Measurements from ENCODE around the gene PLPPR5. TPM values are rescaled to one million over a fixed set of nuclear protein-coding genes. Genes with fewer than 3 reads are reported as not detected.

The PLPPR5 gene
- total RNA-seq, 1 experiment from 2014 or later = not detected

GRCh38 chr1:98908980-98909379 is 95.7 kb downstream of the PLPPR5 start:
- Histone ChIP-seq H3K9me3 (ENCODE audit: low read depth, low read length, poor library complexity, severe bottlenecking) (no peaks in the 10 kb centered on the region), H3K27me3 (replicated peaks; ENCODE audit: insufficient read depth, low read depth, low read length, poor library complexity) (no peaks in the 10 kb centered on the region), H3K4me3 (ENCODE audit: low read depth, low read length, poor library complexity, severe bottlenecking) (no peak overlapping the region), H3K4me1 (ENCODE audit: insufficient read depth, low read length, poor library complexity, severe bottlenecking) (no peaks in the 10 kb centered on the region), H3K27ac (ENCODE audit: low read depth, low read length, poor library complexity, severe bottlenecking) (no peak overlapping the region), H3K36me3 (ENCODE audit: insufficient read depth, low read length, poor library complexity, severe bottlenecking) (no peaks in the 10 kb centered on the region)
- no peak for TF ChIP-seq CTCF (conservative IDR thresholded peaks at IDR 0.05; ENCODE audit: low read depth, low read length)
- no peak for TF ChIP-seq EZH2 (IDR thresholded peaks at IDR 0.05; ENCODE audit: borderline replicate concordance, low read depth, low read length, poor library complexity, severe bottlenecking)
- BruUV-seq (replicated peaks) = no TSS peak
- ChIA-PET CTCF (no interaction called here), POLR2A (ENCODE audit: low non-redundant PET) (no interaction called here)
- DNase-seq (ENCODE audit: low spot score) = no peak
- intact Hi-C loops (cut with micrococcal nuclease; ENCODE audit: unreplicated experiment) = no loop called here

GRCh38 chr1:98906809-98907208 is 97.9 kb downstream of the PLPPR5 start:
- no peaks in the 10 kb centered on the region for H3K4me1 ChIP-seq (ENCODE audit: insufficient read depth, low read length, poor library complexity, severe bottlenecking)
- H3K4me3 ChIP-seq (ENCODE audit: low read depth, low read length, poor library complexity, severe bottlenecking) = no peak overlapping the region
- no peaks in the 10 kb centered on the region for H3K27me3 ChIP-seq (replicated peaks; ENCODE audit: insufficient read depth, low read depth, low read length, poor library complexity)
- H3K27ac ChIP-seq (ENCODE audit: low read depth, low read length, poor library complexity, severe bottlenecking) = no peak overlapping the region
- TF ChIP-seq EZH2 (IDR thresholded peaks at IDR 0.05; ENCODE audit: borderline replicate concordance, low read depth, low read length, poor library complexity, severe bottlenecking) = no peak
- TF ChIP-seq CTCF (conservative IDR thresholded peaks at IDR 0.05; ENCODE audit: low read depth, low read length) = no peak
- H3K9me3 ChIP-seq (ENCODE audit: low read depth, low read length, poor library complexity, severe bottlenecking) = no peaks in the 10 kb centered on the region
- ChIA-PET POLR2A (ENCODE audit: low non-redundant PET) (interaction anchor here (0.7 kb wide), 1 partner anchor 9 kb away, joined by 4 read pairs; no protein-coding TSS in a partner anchor), CTCF (interaction anchor here (0.7 kb wide), 1 partner anchor 274 kb away, joined by 3 read pairs; no protein-coding TSS in a partner anchor)
- intact Hi-C loops (cut with micrococcal nuclease; ENCODE audit: unreplicated experiment) = no loop called here
- DNase-seq (ENCODE audit: low spot score) = no peak
- no TSS peak for BruUV-seq (replicated peaks)
- no peaks in the 10 kb centered on the region for H3K36me3 ChIP-seq (ENCODE audit: insufficient read depth, low read length, poor library complexity, severe bottlenecking)

- ChIA-PET POLR2A (ENCODE audit: low non-redundant PET) (interaction anchor here (0.7 kb wide), 1 partner anchor 9 kb away, joined by 4 read pairs; no protein-coding TSS in a partner anchor), CTCF (interaction anchor here (0.7 kb wide), 1 partner anchor 274 kb away, joined by 3 read pairs; no protein-coding TSS in a partner anchor)
- BruUV-seq (replicated peaks) = no TSS peak
- no peak for TF ChIP-seq EZH2 (IDR thresholded peaks at IDR 0.05; ENCODE audit: borderline replicate concordance, low read depth, low read length, poor library complexity, severe bottlenecking)
- no peak for TF ChIP-seq CTCF (conservative IDR thresholded peaks at IDR 0.05; ENCODE audit: low read depth, low read length)
- Histone ChIP-seq H3K27ac (ENCODE audit: low read depth, low read length, poor library complexity, severe bottlenecking) (no peak overlapping the region), H3K36me3 (ENCODE audit: insufficient read depth, low read length, poor library complexity, severe bottlenecking) (no peaks in the 10 kb centered on the region), H3K9me3 (ENCODE audit: low read depth, low read length, poor library complexity, severe bottlenecking) (no peaks in the 10 kb centered on the region), H3K27me3 (replicated peaks; ENCODE audit: insufficient read depth, low read depth, low read length, poor library complexity) (no peaks in the 10 kb centered on the region), H3K4me1 (ENCODE audit: insufficient read depth, low read length, poor library complexity, severe bottlenecking) (no peaks in the 10 kb centered on the region), H3K4me3 (ENCODE audit: low read depth, low read length, poor library complexity, severe bottlenecking) (no peak overlapping the region)
- no peak for DNase-seq (ENCODE audit: low spot score)
- intact Hi-C loops (cut with micrococcal nuclease; ENCODE audit: unreplicated experiment) = no loop called here
These were observed 98.3 kb downstream of the PLPPR5 start for GRCh38 chr1:98906361-98906760.

Data from A673 (cell line).